PC-9 (cell line): ENCODE data around the gene DENND1A.

ENCODE experiments used
- EZH2 ChIP-seq: fragments of 200-600 bp; sonication (generic); IDR thresholded peaks from 2 replicates; pipeline ENCODE4 v1.8.0; 2017; ENCODE audit warnings: antibody characterized with exemption, low read depth
- TF ChIP-seq, protein P1 (sequence below): fragments of 200-600 bp; sonication (generic); conservative IDR thresholded peaks from 2 replicates; pipeline ENCODE4 v1.6.1; 2017; ENCODE audit warnings: mixed run types, antibody characterized with exemption, mild to moderate bottlenecking, moderate library complexity

DNA sequence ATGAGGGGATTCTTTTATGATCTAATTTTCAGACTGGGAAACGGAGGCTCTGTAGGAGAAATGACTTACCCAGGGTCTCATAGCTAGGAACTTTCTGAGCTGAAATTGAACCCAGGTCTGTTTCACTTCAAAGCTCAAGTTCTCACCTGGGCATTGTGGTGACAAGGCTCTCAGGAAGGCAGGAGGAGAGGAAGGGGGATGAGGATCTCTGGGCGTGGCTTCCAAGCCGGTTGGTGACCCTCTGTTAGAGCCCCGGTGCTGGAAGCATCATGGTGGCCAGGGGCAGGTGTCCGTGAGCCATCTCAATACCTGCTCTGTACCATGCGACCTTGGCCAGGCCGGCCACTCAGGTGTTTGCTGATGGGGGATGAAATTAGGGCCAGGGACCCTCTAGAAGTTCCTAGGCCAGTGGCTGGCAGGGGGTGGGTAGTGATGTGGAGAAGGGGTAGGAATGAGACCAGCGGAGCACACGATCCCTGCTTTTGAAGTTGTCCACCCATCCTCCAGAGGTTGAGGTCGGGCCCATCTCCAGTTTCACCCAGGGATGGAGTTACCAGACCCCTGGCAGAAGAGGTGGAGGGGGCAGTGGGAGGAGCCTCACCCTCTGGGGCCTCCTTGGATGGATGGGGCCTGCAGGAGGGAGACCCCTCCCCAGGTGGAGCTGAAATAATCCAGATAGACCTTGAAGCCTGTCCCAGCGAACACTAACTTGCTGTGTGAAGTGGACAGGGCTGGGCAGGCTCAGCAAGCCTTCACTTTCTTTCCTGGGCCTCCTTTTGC lies 568.0 kb downstream of the DENND1A start:
- TF ChIP-seq, protein P1, sequence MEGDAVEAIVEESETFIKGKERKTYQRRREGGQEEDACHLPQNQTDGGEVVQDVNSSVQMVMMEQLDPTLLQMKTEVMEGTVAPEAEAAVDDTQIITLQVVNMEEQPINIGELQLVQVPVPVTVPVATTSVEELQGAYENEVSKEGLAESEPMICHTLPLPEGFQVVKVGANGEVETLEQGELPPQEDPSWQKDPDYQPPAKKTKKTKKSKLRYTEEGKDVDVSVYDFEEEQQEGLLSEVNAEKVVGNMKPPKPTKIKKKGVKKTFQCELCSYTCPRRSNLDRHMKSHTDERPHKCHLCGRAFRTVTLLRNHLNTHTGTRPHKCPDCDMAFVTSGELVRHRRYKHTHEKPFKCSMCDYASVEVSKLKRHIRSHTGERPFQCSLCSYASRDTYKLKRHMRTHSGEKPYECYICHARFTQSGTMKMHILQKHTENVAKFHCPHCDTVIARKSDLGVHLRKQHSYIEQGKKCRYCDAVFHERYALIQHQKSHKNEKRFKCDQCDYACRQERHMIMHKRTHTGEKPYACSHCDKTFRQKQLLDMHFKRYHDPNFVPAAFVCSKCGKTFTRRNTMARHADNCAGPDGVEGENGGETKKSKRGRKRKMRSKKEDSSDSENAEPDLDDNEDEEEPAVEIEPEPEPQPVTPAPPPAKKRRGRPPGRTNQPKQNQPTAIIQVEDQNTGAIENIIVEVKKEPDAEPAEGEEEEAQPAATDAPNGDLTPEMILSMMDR: no peak
- TF ChIP-seq EZH2: no peak
